Measurements from ENCODE around the gene PNMA6E. TPM values are rescaled to one million over a fixed set of nuclear protein-coding genes. Genes with fewer than 3 reads are reported as not detected.

Gene PNMA6E
- total RNA-seq, 1 donor from 2014 or later: not detected

DNA sequence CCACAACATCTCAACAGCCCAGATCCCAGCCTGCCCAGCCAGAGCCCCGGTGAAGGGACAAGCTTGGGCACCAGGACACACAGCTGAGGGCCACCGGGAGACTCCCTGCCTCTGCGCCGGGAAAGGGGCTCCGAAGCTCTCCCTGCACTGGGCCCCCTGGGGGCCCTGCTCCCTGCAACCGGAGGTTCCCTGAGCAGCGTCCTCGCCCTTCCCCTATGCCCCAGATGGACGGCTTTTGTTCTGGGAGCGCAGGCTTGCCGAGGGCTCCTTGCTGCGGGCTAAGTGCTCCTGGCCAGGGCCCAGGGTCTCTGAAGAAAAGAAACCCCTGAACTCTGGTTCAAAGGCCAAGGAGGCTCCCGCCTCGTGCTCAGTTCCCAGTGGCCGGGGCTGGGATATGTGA, 9.2 kb upstream of the PNMA6E start:
- Histone ChIP-seq H3K4me3 (no peak overlapping the region), H3K27ac (no peak overlapping the region), H3K4me1 (peaks cover 8% of the 10 kb centered on the region), H3K36me3 (no peaks in the 10 kb centered on the region), H3K9me3 (no peaks in the 10 kb centered on the region), H3K27me3 (no peaks in the 10 kb centered on the region)
- no peak for DNase-seq (ENCODE audit: extremely low spot score in 2 of 2)
- intact Hi-C loops (cut with DNase I): no loop called here
- TF ChIP-seq POLR2AphosphoS5 (IDR thresholded peaks at IDR 0.05; ENCODE audit: insufficient read depth in 1 of 2, low read depth in 1 of 2) (no peak), POLR2A (IDR thresholded peaks at IDR 0.05) (no peak)
- TF ChIP-seq, protein P1, sequence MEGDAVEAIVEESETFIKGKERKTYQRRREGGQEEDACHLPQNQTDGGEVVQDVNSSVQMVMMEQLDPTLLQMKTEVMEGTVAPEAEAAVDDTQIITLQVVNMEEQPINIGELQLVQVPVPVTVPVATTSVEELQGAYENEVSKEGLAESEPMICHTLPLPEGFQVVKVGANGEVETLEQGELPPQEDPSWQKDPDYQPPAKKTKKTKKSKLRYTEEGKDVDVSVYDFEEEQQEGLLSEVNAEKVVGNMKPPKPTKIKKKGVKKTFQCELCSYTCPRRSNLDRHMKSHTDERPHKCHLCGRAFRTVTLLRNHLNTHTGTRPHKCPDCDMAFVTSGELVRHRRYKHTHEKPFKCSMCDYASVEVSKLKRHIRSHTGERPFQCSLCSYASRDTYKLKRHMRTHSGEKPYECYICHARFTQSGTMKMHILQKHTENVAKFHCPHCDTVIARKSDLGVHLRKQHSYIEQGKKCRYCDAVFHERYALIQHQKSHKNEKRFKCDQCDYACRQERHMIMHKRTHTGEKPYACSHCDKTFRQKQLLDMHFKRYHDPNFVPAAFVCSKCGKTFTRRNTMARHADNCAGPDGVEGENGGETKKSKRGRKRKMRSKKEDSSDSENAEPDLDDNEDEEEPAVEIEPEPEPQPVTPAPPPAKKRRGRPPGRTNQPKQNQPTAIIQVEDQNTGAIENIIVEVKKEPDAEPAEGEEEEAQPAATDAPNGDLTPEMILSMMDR (IDR thresholded peaks at IDR 0.05): no peak

DNA sequence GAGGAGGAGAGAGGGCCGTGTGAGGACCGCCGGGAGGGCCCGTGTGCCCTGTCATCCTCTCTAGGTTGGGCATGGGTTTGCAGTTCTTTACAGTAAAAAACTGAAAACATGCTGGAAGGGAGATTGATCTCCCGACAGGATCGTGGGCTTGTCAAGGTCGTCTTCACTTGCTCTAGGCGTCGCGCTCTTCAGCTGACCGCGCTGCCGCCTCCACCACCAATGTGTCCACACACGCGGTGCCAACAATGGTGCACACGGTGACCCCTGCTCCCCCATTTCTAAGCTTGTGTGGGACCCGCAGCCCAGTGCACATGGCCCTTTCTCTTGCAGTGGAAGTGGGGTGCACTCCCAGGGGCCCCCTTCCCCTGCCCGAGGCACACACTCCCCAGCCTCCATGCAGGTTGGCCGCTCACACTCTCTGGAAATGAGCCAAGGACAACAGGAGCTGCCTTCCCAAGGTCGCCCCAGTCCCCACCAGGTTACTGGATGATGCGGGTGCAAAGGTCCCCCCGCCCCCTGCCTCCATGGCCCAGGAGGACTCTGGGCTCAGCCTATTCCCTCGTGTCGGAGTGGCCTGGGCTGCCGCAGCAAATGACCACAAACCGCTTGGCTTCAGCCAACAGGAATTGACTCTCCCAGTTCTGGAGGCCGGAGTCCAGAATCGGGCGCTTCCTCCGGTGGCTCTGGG, 8.4 kb upstream of the PNMA6E start:
- no peak for DNase-seq (ENCODE audit: extremely low spot score in 2 of 2)
- Histone ChIP-seq H3K4me1 (peaks cover 8% of the 10 kb centered on the region), H3K4me3 (no peak overlapping the region), H3K27ac (no peak overlapping the region), H3K27me3 (no peaks in the 10 kb centered on the region), H3K36me3 (no peaks in the 10 kb centered on the region), H3K9me3 (no peaks in the 10 kb centered on the region)
- intact Hi-C loops (cut with DNase I): no loop called here
- TF ChIP-seq POLR2A (IDR thresholded peaks at IDR 0.05) (no peak), POLR2AphosphoS5 (IDR thresholded peaks at IDR 0.05; ENCODE audit: insufficient read depth in 1 of 2, low read depth in 1 of 2) (no peak)
- TF ChIP-seq, protein P1 (IDR thresholded peaks at IDR 0.05): no peak

DNA sequence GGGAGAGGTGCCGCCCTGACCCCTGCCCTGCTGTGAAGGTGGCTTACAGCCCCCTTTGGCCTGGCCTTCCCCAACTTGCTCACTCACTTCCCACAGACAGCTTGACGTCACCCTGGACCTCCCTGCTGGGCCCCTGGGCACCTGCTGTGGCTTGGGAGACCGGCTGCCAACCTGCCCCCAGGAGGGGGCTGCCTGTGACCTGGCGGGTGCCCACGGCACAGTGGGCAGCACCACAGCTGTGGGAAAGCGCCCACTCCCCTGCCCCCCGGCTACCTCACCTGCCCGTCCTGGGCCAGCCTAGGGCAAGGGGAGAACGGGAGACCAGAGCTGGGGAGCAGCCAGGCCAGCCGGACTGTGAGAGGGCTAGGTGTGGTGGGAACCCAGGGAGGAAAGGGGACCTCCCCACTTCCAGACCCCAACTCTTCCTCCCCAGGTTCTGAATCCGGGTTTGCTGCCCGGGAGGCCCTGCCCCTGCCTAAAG, 7.8 kb upstream of the PNMA6E start:
- Histone ChIP-seq H3K4me1 (peaks cover 8% of the 10 kb centered on the region), H3K36me3 (no peaks in the 10 kb centered on the region), H3K27me3 (no peaks in the 10 kb centered on the region), H3K9me3 (no peaks in the 10 kb centered on the region), H3K4me3 (no peak overlapping the region), H3K27ac (no peak overlapping the region)
- no peak for TF ChIP-seq POLR2AphosphoS5 (IDR thresholded peaks at IDR 0.05; ENCODE audit: insufficient read depth in 1 of 2, low read depth in 1 of 2)
- TF ChIP-seq POLR2A (IDR thresholded peaks at IDR 0.05): no peak
- TF ChIP-seq, protein P1 (IDR thresholded peaks at IDR 0.05): no peak
- DNase-seq (ENCODE audit: extremely low spot score in 2 of 2): no peak
- intact Hi-C loops (cut with DNase I): no loop called here

DNA sequence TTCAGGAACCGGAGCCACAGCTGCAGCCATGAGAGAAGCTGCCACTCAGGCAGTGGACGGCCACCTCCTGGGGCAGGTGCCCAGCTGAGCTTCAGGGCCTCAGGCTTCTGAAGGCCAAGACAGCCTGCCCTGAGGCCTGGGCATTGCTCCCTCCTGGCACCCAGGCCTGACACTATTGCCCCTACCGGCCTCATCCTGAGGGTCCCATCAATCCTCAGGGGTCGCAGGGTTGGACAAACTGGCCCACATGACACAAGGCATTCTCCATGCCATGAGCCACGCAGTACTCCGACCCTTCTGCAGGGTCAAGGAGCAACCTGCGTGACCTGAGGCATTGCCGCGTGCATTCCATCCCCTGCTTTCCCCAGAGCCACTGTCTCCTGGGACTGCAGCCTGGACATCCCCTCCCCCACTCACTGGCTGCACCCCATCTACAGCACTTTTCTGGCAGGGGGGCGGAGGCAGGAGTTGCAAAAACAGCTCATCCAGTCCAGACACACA, 7.1 kb upstream of the PNMA6E start:
- H3K27me3 ChIP-seq: no peaks in the 10 kb centered on the region
- TF ChIP-seq POLR2AphosphoS5 (IDR thresholded peaks at IDR 0.05; ENCODE audit: insufficient read depth in 1 of 2, low read depth in 1 of 2) (no peak), POLR2A (IDR thresholded peaks at IDR 0.05) (no peak)
- TF ChIP-seq, protein P1 (IDR thresholded peaks at IDR 0.05): no peak

DNA sequence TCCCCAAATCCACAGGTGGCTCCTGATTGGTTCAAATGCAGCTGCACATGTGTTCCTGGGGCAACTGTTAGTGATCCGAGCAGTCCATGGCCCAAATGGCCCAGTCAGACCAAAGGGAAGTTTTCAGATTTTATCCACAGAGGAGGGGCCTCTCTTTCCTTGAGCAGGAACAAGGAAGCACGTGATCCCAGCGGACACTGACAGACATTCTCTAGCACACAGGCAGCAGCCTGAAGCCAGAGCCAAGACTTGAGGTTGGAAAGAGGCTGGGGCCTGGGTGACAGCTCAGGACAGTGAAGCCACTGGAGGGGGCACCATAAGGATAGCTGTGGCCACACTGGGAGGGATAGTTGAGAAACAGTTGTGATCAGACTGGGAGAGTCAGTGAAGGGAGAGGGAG, 6.6 kb upstream of the PNMA6E start:
- intact Hi-C loops (cut with DNase I): no loop called here
- no peaks in the 10 kb centered on the region for H3K27me3 ChIP-seq
- TF ChIP-seq POLR2AphosphoS5 (IDR thresholded peaks at IDR 0.05; ENCODE audit: insufficient read depth in 1 of 2, low read depth in 1 of 2): no peak
- no peak for TF ChIP-seq POLR2A (IDR thresholded peaks at IDR 0.05)
- TF ChIP-seq, protein P1 (IDR thresholded peaks at IDR 0.05): no peak

More for the DNA sequence above, 7.1 kb upstream of the PNMA6E start:
- DNase-seq (ENCODE audit: extremely low spot score in 2 of 2): no peak
- no peak overlapping the region for H3K4me3 ChIP-seq
- no peak overlapping the region for H3K27ac ChIP-seq
- H3K4me1 ChIP-seq: peaks cover 8% of the 10 kb centered on the region
- no peaks in the 10 kb centered on the region for H3K9me3 ChIP-seq
- H3K36me3 ChIP-seq: no peaks in the 10 kb centered on the region
- intact Hi-C loops (cut with DNase I): no loop called here

More for the DNA sequence above, 6.6 kb upstream of the PNMA6E start:
- no peak for DNase-seq (ENCODE audit: extremely low spot score in 2 of 2)
- Histone ChIP-seq H3K4me1 (peaks cover 8% of the 10 kb centered on the region), H3K36me3 (no peaks in the 10 kb centered on the region), H3K9me3 (no peaks in the 10 kb centered on the region), H3K27ac (no peak overlapping the region), H3K4me3 (no peak overlapping the region)

All from vagina (tissue), 2 donors.